Measurements from ENCODE around the gene FBXO42. TPM values are rescaled to one million over a fixed set of nuclear protein-coding genes. Genes with fewer than 3 reads are reported as not detected.

The FBXO42 gene
- total RNA-seq, 1 donor from 2014 or later = 28.5 TPM

- no peak for FAIRE-seq
- no peak for DNase-seq (ENCODE audit: low spot score in 2 of 2)
Observed at GRCh38 chr1:16334655-16335340, 17.5 kb downstream of the FBXO42 start.

DNA sequence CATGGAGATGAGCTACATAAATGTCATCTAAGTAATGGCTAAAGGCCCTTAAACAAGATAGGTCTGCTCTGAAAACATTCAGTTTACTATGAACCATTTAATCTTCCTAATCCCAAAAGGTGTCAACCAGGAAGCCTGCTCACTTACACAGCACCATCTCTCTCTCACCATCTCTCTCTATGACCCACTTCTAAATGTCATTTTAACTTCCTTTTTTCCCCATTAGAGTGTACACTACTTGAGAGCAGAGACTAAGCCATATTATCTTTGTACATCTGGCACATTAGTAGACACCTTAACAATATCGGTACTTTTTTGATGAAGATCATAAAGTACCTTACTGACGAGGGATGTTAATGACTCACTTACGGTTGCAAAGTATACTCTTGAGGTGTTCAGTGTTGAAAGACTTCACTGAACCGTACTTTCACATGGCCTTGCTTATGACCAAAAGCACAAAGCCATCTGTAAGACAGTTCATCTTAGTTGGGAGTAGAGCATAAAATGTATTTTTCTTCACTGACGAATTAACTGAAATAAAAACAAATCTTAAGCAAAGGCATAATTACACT is 25.4 kb downstream of the FBXO42 start:
- FAIRE-seq (no peak), DNase-seq (ENCODE audit: low spot score in 2 of 2) (no peak)

GRCh38 chr1:16324456-16324890 is 27.8 kb downstream of the FBXO42 start:
- DNase-seq (ENCODE audit: low spot score in 2 of 2) = no peak
- FAIRE-seq = no peak

DNA sequence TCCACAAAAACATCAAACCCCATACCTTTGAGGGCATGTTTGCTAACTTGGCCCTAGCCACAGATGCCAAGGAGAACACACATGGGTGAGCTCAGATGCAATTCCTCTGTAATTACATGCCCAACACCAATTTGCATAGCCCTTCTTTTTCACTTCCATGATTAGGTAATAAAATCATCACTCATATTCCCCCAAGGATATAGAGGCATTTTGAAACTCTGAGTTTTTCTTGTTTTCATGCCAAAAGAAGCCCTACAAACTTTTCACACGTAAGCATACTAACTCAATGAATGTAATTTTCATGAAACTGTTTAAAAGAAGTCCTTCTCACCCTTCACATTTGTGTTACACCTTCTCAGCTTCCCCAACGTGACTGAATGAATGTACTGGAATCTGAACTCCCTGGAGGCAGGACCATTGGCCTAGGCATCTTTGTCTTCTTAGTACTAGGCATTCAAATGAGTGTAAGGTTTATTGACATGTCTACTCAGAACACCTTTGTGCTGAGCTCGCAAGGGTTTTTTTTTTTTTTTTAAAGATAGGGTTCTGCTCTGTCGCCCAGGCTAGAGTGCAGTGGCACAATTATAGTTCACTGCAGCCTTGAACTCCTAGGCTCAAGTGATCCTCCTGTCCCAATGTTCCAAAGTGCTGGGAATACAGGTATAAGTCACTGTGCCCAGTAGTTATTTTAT is 31.0 kb downstream of the FBXO42 start:
- FAIRE-seq (no peak), DNase-seq (ENCODE audit: low spot score in 2 of 2) (no peak)

DNA sequence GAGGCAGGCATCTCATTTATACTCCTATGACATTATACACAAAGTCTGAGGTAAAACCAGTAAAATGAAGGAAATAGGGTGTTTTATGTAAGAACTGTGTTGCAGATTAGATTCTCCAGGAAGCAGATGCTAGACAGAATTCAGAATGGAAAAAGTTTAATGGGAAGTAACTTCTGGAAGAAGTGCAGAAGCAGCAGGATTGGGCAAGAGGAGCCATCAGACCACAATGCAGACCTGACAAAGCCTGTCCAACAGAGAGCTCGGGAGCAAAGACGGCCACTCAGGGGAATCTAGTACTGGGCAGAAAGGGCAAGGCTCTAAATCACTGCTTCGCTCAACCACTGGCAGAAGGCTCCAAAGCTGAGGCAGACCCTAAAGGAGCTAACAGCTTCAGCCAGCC is 33.7 kb downstream of the FBXO42 start:
- no peak for DNase-seq (ENCODE audit: low spot score in 2 of 2)
- FAIRE-seq = no peak

DNA sequence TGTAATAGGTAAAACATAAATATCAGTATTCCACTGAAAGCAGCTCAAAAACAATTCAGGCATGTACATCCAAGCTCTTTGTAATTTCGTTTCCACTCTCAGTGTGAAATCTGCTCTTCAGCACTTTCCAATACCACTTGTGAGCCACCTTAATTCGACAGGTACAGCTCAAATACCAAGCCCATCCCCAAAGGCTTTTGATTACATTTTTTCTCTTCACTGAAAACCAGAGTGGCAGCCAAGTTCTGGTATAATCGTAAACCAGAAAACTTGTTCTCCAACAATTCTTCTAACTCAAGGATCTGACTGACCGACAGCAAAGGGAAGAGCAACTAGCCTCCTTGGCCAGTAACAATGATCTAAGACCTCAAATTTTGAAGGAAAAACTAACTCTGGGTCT is 36.8 kb downstream of the FBXO42 start:
- DNase-seq (ENCODE audit: low spot score in 2 of 2) (no peak), FAIRE-seq (no peak)

GRCh38 chr1:16307222-16307621 is 45.1 kb downstream of the FBXO42 start:
- DNase-seq (ENCODE audit: low spot score in 2 of 2) (no peak), FAIRE-seq (no peak)

- no peak for FAIRE-seq
- DNase-seq (ENCODE audit: low spot score in 2 of 2) = no peak
Observed at GRCh38 chr1:16302709-16303627, 49.3 kb downstream of the FBXO42 start.

GRCh38 chr1:16300436-16300835 is 51.8 kb downstream of the FBXO42 start:
- DNase-seq (ENCODE audit: low spot score in 2 of 2) = no peak
- no peak for FAIRE-seq

GRCh38 chr1:16298653-16299052 is 53.6 kb downstream of the FBXO42 start:
- FAIRE-seq (no peak), DNase-seq (ENCODE audit: low spot score in 2 of 2) (no peak)

DNA sequence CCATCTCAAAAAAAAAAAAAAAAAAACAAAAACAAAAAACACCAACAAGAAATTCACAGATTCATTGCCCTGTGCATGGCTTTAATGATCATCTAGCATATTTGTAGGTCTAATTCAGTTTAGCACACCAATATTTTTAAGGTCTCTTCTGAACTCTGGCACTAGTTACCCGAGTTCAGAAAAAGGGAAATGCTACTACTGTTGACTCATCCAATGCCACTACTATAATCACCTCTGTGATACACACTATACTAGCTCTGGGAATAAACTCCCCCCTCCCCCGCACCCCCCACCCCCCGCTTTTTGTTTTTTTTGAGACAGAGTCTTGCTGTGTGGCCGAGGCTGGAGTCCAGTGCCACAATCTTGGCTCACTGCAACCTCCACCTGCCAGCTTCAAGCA is 55.6 kb downstream of the FBXO42 start:
- no peak for DNase-seq (ENCODE audit: low spot score in 2 of 2)
- FAIRE-seq = no peak

- DNase-seq (ENCODE audit: low spot score in 2 of 2) (no peak), FAIRE-seq (no peak)
Observed at GRCh38 chr1:16294219-16295212, 57.8 kb downstream of the FBXO42 start.

DNA sequence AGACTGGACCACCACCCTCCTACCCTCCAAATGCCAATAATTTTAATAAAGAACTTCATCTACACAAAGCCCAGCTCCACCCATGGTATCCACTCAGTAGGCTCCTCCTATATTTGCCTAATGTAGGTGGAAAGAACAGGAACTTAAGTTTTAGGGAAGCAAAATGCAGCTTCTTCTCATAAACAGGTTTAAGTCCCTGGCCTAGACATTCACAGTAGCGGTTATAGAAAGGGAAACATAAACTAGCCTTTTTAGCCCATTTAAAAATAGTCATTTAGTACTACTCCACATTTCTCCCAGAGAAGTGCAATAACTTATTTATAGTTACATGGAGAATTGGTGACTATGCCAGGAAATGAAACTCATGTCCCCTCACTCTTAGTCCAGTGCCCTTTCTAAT is 58.7 kb downstream of the FBXO42 start:
- FAIRE-seq (no peak), DNase-seq (ENCODE audit: low spot score in 2 of 2) (no peak)

DNA sequence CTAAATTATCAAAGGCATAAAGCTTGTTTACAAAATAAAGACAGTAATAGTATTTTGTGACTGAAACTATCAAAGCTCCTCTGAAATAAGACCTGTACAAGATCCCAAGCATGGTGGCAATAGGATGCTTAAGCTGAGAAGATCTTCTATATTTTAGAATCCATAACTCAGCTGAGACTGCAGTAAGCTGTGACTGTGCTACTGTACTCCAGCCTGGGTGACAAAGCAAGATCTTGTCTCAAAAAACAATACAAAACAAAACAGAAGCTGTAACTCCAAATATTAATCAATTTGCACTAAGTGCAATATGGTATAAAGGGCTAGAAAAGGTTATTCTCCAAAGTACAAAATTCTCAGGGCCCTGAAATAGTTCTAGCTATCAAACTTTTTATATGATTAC is 59.5 kb downstream of the FBXO42 start:
- FAIRE-seq (no peak), DNase-seq (ENCODE audit: low spot score in 2 of 2) (no peak)

GRCh38 chr1:16289959-16290358 is 62.3 kb downstream of the FBXO42 start:
- FAIRE-seq (no peak), DNase-seq (ENCODE audit: low spot score in 2 of 2) (no peak)

DNA sequence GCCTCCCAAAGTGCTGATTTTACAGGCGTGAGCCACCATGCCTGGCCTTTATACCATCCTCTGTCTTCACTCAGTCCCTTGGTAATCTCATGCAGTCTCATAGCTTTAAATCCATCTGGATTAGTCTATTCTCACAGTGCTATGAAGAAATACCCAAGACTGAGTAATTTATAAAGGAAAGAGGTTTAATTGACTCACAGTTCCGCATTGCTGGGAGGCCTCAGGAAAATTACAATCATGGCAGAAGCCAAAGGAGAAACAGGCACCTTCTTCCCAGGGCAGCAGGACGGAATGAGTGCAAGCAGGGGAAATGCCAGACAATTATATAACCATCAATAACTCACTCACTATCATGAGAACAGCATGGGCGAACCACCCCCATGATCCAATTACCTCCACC is 66.2 kb downstream of the FBXO42 start:
- no peak for FAIRE-seq
- no peak for DNase-seq (ENCODE audit: low spot score in 2 of 2)

DNA sequence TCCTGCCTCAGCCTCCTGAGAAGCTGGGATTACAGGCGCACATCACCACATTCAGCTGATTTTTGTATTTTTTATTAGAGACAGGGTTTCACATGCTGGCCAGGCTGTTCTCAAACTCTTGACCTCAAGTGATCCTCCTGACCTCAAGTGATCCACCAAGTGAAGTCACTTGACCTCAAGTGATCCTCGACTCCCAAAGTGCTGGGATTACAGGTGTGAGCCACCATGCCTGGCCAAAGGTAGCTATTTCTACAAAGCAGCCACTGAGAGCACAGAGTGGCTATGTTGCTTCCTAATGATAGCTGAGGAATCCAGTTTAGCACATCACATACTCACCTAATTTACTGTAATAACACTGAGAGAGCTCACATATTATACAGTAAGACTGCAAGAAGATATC is 70.5 kb downstream of the FBXO42 start:
- no peak for FAIRE-seq

GRCh38 chr1:16279186-16279585 is 73.1 kb downstream of the FBXO42 start:
- FAIRE-seq = no peak
- no peak for DNase-seq (ENCODE audit: low spot score in 2 of 2)

More for the DNA sequence above, 70.5 kb downstream of the FBXO42 start:
- DNase-seq (ENCODE audit: low spot score in 2 of 2) = no peak

- DNase-seq (ENCODE audit: low spot score in 2 of 2) (no peak), FAIRE-seq (no peak)
Observed at GRCh38 chr1:16276302-16277030, 75.8 kb downstream of the FBXO42 start.
